Measurements from ENCODE around the gene TUBB6. TPM values are rescaled to one million over a fixed set of nuclear protein-coding genes. Genes with fewer than 3 reads are reported as not detected.

TUBB6 gene
- 1 to 10 TPM; 5.7 to 6.5 TPM for total RNA-seq

GRCh38 chr18:12307701-12308385 is at the start of gene TUBB6:
TUBB6 (plus strand) TSS chr18:12308241; CDS start chr18:12308293, 52 bp downstream.
- ChIA-PET CTCF (interaction anchor here (0.6 to 7.4 kb wide), 4 partner anchors 10 to 946 kb away, joined by 3 to 40 read pairs (median 5); no protein-coding TSS in a partner anchor), POLR2A (no interaction called here)
- H3K9me3 Mint-ChIP-seq = peaks cover 7% of the 10 kb centered on the region
- peak within 1 kb of the TSS; percentile 72 for H3K4me3 Mint-ChIP-seq
- H3K36me3 Mint-ChIP-seq (ENCODE audit: low read depth) = peaks cover 12% of the 10 kb centered on the region
- DNase-seq = peak; percentile 20
- H3K27ac Mint-ChIP-seq = no peak within 1 kb of the TSS
- H3K27me3 Mint-ChIP-seq = peaks cover 45% of the 10 kb centered on the region
- peaks cover 20% of the 10 kb centered on the region for H3K4me1 Mint-ChIP-seq

- no peak overlapping the region for H3K27ac Mint-ChIP-seq
- H3K27me3 Mint-ChIP-seq = peaks cover 45% of the 10 kb centered on the region
- H3K36me3 Mint-ChIP-seq (ENCODE audit: low read depth) = no peaks in the 10 kb centered on the region
- POLR2A ChIA-PET = no interaction called here
- DNase-seq = no peak
- CTCF ChIA-PET = interaction anchor here (1.3 kb wide), 1 partner anchor 13 kb away, joined by 4 read pairs; no protein-coding TSS in a partner anchor
- no peak overlapping the region for H3K4me3 Mint-ChIP-seq
- no peaks in the 10 kb centered on the region for H3K9me3 Mint-ChIP-seq
- no peaks in the 10 kb centered on the region for H3K4me1 Mint-ChIP-seq
Measured at GRCh38 chr18:12258719-12259705, 49.0 kb upstream of the TUBB6 start.

- POLR2A ChIA-PET = no interaction called here
- H3K4me1 Mint-ChIP-seq = no peaks in the 10 kb centered on the region
- H3K9me3 Mint-ChIP-seq = no peaks in the 10 kb centered on the region
- peaks cover 27% of the 10 kb centered on the region for H3K27me3 Mint-ChIP-seq
- H3K4me3 Mint-ChIP-seq = no peak overlapping the region
- H3K36me3 Mint-ChIP-seq (ENCODE audit: low read depth) = no peaks in the 10 kb centered on the region
- no peak for DNase-seq
- CTCF ChIA-PET = interaction anchor here (1.2 kb wide), 1 partner anchor 10 kb away, joined by 5 read pairs; no protein-coding TSS in a partner anchor
- no peak overlapping the region for H3K27ac Mint-ChIP-seq
Measured at GRCh38 chr18:12262748-12263147, 45.3 kb upstream of the TUBB6 start.

- Mint-ChIP-seq H3K4me3 (no peak overlapping the region), H3K9me3 (no peaks in the 10 kb centered on the region), H3K4me1 (no peaks in the 10 kb centered on the region), H3K36me3 (ENCODE audit: low read depth) (no peaks in the 10 kb centered on the region), H3K27ac (no peak overlapping the region), H3K27me3 (peaks cover 29% of the 10 kb centered on the region)
- no peak for DNase-seq
- ChIA-PET POLR2A (no interaction called here), CTCF (interaction anchor here (1.1 kb wide), 1 partner anchor 21 kb away, joined by 3 read pairs; no protein-coding TSS in a partner anchor)
Measured at GRCh38 chr18:12264864-12265263, 43.2 kb upstream of the TUBB6 start.

- H3K4me1 Mint-ChIP-seq = peaks cover 2% of the 10 kb centered on the region
- no peak overlapping the region for H3K27ac Mint-ChIP-seq
- H3K9me3 Mint-ChIP-seq = no peaks in the 10 kb centered on the region
- POLR2A ChIA-PET = no interaction called here
- H3K27me3 Mint-ChIP-seq = peaks cover 14% of the 10 kb centered on the region
- no peaks in the 10 kb centered on the region for H3K36me3 Mint-ChIP-seq (ENCODE audit: low read depth)
- CTCF ChIA-PET = interaction anchor here (0.6 to 2.2 kb wide), 14 partner anchors 8 to 388 kb away, joined by 3 to 13 read pairs (median 4); partner anchors contain the start of gene AFG3L2
- peak overlapping the region; percentile 43 for H3K4me3 Mint-ChIP-seq
- peak; percentile 55 for DNase-seq
Measured at GRCh38 chr18:12271376-12272235, 36.4 kb upstream of the TUBB6 start.

GRCh38 chr18:12274793-12275192 is 33.2 kb upstream of the TUBB6 start:
- CTCF ChIA-PET = no interaction called here
- DNase-seq = no peak
- peaks cover 5% of the 10 kb centered on the region for H3K27me3 Mint-ChIP-seq

GRCh38 chr18:12276736-12277554 is 31.1 kb upstream of the TUBB6 start:
- no peak for DNase-seq
- H3K4me1 Mint-ChIP-seq = no peaks in the 10 kb centered on the region
- no peak overlapping the region for H3K4me3 Mint-ChIP-seq
- ChIA-PET CTCF (no interaction called here), POLR2A (no interaction called here)
- peaks cover 3% of the 10 kb centered on the region for H3K27me3 Mint-ChIP-seq
- H3K9me3 Mint-ChIP-seq = no peaks in the 10 kb centered on the region
- no peaks in the 10 kb centered on the region for H3K36me3 Mint-ChIP-seq (ENCODE audit: low read depth)
- no peak overlapping the region for H3K27ac Mint-ChIP-seq

More at GRCh38 chr18:12274793-12275192, 33.2 kb upstream of the TUBB6 start:
- H3K9me3 Mint-ChIP-seq = no peaks in the 10 kb centered on the region
- H3K36me3 Mint-ChIP-seq (ENCODE audit: low read depth) = no peaks in the 10 kb centered on the region
- H3K4me1 Mint-ChIP-seq = peaks cover 2% of the 10 kb centered on the region
- H3K4me3 Mint-ChIP-seq = no peak overlapping the region
- POLR2A ChIA-PET = no interaction called here
- H3K27ac Mint-ChIP-seq = no peak overlapping the region

GRCh38 chr18:12278215-12278671 is 29.8 kb upstream of the TUBB6 start:
- Mint-ChIP-seq H3K36me3 (ENCODE audit: low read depth) (no peaks in the 10 kb centered on the region), H3K9me3 (no peaks in the 10 kb centered on the region), H3K27ac (no peak overlapping the region), H3K4me1 (no peaks in the 10 kb centered on the region), H3K4me3 (no peak overlapping the region), H3K27me3 (peaks cover 8% of the 10 kb centered on the region)
- POLR2A ChIA-PET = no interaction called here
- no peak for DNase-seq
- CTCF ChIA-PET = interaction anchor here (0.9 kb wide), 1 partner anchor 12 kb away, joined by 3 read pairs; no protein-coding TSS in a partner anchor

GRCh38 chr18:12278741-12279682 is 29.0 kb upstream of the TUBB6 start:
- H3K4me3 Mint-ChIP-seq = no peak overlapping the region
- H3K9me3 Mint-ChIP-seq = no peaks in the 10 kb centered on the region
- no peak for DNase-seq
- ChIA-PET POLR2A (no interaction called here), CTCF (interaction anchor here (0.7 to 0.9 kb wide), 2 partner anchors 10 to 13 kb away, joined by 3 read pairs; no protein-coding TSS in a partner anchor)
- H3K36me3 Mint-ChIP-seq (ENCODE audit: low read depth) = no peaks in the 10 kb centered on the region
- peaks cover 6% of the 10 kb centered on the region for H3K27me3 Mint-ChIP-seq
- no peaks in the 10 kb centered on the region for H3K4me1 Mint-ChIP-seq
- no peak overlapping the region for H3K27ac Mint-ChIP-seq

GRCh38 chr18:12279781-12280531 is 28.1 kb upstream of the TUBB6 start:
- DNase-seq = no peak
- Mint-ChIP-seq H3K4me1 (no peaks in the 10 kb centered on the region), H3K9me3 (no peaks in the 10 kb centered on the region), H3K27me3 (peaks cover 12% of the 10 kb centered on the region), H3K4me3 (no peak overlapping the region), H3K27ac (no peak overlapping the region), H3K36me3 (ENCODE audit: low read depth) (no peaks in the 10 kb centered on the region)
- CTCF ChIA-PET = interaction anchor here (0.7 to 3.0 kb wide), 3 partner anchors 8 to 879 kb away, joined by 3 to 13 read pairs (median 3); no protein-coding TSS in a partner anchor
- POLR2A ChIA-PET = no interaction called here

Measured in activated CD4-positive, alpha-beta memory T cell treated with anti-CD3 and anti-CD28 coated beads, Interleukin-2, amount 10 ng/mL, durations not matched to agents 7 days and 5 days (primary cell).